Medulla oblongata (tissue), 1 donor: ENCODE measurements around the gene RHBDD3.

Source experiments
- DNase-seq: peaks from one replicate; pipeline ENCODE4 v3.0.0-alpha.2; 2015; ENCODE audit errors: extremely low spot score

Gene RHBDD3

DNA sequence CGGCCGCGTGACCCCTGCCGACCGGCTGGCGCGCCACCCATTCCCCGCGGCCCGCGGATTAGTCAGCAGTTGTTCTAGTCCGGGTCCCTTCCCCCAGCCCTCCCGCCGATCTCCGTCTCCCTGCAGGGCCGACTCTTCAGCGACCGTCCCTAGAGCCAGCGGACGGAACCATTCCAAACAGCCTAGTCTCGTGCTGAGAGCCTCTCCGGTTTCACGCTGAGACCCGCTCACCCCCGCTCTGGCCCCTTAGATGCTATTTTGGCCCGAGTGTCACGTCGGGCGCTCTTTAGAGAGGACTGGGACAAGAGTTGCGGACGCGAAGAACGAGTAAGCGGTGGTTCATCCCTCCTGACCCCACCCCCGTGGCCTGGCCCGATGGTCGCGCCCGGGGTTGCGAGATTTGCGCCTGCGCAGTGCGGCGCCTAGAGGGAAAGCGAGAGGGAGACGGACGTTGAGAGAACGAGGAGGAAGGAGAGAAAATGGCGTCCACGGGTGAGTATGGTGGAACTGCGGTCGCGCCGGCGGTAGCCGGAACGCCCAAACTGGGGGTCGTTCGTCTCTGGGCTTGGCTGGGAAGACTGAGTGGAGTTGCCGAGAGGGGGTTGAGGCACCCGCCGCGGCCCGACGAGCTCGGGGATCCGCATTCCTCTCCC is at the start of gene RHBDD3, which contains the start of gene EWSR1:
RHBDD3 (minus strand) TSS at position 124 of the 653 bp plus-strand sequence. CDS start 2,355 bp downstream, outside the sequence.
EWSR1 (plus strand) TSS at position 411 of the 653 bp plus-strand sequence; CDS start at position 480, 69 bp downstream.
- DNase-seq: peak; percentile 96

DNA sequence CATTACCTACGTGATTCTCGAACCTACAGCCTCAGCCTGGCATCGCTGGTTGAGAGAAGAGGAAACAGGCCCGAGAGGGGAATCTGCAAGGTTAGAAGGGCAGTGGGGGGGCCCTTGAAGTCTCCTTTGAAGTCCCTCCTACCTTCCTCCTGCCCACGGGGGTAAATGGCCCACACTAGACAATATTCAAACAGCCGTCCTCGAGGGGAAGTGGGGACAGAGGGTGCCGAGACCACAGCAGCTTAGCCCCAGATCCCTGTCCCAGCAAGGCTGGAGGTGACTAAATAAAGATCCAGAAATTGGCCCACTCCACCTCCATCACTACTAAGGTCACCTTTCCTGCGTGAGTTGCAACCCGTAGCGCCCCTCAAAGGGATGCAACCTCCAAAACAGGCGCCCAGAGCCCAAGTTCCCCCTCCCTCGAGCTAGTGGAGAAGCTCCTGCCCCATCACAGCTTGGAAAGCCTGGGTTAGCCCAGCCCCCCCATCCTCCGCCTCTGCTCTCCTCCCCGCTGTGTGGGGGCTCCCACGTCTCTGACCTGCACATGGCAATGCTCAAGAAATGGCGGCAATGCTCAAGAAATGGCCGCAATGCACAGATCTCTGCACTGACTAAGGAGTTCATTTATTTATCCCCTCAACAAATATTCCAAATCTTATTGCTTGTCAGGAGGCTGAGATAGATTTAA is 48.5 kb upstream of the RHBDD3 start:
- DNase-seq: no peak

DNA sequence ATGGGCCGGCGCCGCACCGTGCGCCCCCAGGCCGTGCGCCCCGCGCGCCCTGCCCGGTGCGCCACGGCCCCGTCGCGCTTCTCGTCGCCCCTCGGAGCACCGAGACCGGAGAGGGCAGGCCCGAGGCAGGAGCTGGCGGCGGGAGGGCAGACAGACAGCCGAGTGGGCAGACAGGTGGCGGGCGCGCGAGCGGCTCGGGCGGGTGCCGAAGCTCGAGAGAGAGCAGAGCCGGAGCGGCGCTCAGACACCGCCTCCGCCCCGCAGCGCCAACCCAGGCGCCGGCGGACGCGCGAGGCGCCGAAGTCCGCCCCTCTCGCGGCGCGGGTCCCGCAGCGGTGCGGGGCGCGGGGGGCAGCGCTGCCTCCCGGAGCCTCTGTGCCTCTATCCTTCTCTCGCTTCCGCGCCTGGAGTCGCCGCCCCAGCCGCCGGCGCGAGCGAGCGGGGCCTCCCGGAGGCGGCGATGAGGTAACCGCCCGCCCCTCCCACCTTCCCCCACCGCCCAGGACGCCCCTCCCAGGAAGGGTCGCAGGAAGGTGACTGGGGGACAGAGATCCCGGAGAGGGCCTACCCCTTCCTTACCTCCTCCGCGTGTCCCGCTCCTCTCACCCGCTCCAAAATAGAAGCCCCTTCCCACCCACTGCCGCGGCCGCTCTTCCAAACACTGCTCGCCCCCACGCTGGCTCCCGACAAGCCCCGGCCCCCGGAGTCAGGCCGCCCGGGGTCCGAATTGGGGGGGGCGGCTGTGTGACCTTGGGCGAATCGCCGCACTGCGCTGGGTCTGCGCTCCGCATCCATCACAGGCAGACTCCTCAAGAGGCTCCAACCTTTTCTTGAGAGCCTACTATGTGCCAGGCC is 47.7 kb upstream of the RHBDD3 start, which contains the start of gene RASL10A:
RASL10A (minus strand) TSS at position 412 of the 855 bp plus-strand sequence. CDS start 451 bp downstream, outside the sequence.
- no peak for DNase-seq

- DNase-seq: no peak
These were observed 46.9 kb upstream of the RHBDD3 start for GRCh38 chr22:29314537-29315285.

GRCh38 chr22:29313576-29314466 is 46.0 kb upstream of the RHBDD3 start:
- DNase-seq: no peak

DNA sequence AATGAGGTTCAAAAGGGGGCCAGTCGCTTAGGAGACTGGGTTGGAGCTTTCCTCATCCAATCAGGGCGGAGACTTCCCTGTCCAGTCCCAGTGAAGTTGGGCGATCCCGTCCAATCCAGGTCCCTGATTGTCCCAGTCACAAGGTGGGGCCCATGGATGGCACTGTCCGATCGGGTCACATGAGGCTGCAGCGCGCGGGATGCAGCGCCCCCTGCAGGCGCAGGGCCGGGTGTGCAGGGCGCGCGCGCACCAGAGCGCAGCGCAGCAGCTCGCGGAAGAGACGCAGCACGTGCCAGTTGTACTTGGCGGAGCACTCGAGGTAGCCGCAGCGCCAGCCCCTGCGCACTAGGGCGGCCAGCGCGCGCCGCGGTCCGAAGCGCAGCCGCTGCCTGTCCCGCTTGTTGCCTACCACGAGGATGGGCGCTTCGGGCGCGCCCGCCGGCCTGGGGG is 45.4 kb upstream of the RHBDD3 start:
- no peak for DNase-seq

- DNase-seq: no peak
These were observed 44.7 kb upstream of the RHBDD3 start for GRCh38 chr22:29312218-29313125.

DNA sequence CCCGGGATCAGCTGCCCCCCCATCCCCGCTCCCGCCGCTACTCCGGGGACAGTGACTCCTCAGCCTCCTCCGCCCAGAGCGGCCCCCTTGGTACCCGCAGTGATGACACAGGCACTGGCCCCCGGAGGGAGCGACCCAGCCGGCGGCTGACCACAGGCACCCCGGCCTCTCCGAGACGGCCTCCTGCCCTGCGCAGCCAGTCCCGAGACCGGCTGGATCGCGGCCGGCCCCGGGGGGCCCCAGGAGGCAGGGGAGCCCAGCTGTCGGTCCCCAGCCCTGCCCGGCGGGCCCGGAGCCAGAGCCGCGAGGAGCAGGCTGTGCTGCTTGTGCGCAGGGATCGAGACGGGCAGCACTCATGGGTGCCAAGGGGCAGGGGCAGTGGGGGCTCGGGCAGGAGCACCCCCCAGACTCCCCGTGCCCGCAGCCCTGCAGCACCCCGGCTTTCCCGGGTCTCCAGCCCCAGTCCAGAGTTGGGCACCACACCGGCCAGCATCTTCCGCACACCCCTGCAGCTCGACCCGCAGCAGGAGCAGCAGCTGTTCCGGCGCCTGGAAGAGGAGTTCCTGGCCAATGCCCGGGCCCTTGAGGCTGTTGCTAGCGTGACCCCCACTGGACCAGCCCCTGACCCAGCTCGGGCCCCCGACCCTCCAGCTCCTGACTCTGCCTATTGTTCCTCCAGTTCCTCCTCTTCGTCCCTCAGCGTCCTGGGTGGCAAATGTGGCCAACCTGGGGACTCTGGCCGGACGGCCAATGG is 43.9 kb upstream of the RHBDD3 start:
- DNase-seq: no peak

DNA sequence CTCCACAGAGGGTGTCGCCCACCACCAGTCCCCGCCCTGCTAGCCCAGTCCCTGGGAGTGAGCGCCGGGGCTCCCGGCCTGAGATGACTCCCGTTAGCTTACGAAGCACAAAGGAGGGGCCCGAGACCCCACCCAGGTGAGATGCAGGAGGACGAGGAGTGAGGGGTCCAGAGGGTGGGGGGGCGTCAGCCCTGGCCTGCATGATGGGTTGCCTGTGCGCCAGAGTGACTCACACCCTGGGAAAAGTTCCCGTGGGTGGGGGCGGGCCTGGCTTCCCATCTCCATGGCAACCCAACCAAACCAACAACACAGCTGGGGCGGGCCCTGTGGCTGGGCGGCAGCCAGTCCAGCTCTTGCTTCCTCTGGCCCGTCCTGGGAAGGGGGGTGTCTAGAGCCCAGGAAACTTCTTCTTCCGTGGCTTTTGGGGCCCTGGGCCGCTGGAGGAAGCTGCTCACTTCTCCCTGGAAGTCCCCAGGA is 43.1 kb upstream of the RHBDD3 start:
- DNase-seq: peak; percentile 97

GRCh38 chr22:29310065-29310862 is 42.5 kb upstream of the RHBDD3 start:
- DNase-seq: no peak

GRCh38 chr22:29309332-29310064 is 41.7 kb upstream of the RHBDD3 start:
- DNase-seq: no peak

GRCh38 chr22:29308791-29309262 is 41.0 kb upstream of the RHBDD3 start:
- no peak for DNase-seq

- DNase-seq: no peak
These were observed 40.5 kb upstream of the RHBDD3 start for GRCh38 chr22:29308148-29308790.

- no peak for DNase-seq
These were observed 39.9 kb upstream of the RHBDD3 start for GRCh38 chr22:29307596-29308147.

- DNase-seq: peak; percentile 78
These were observed 39.2 kb upstream of the RHBDD3 start for GRCh38 chr22:29306835-29307595.
